GM18519 (cell line): ENCODE data around the gene CBFA2T2.
"Not testable (repeated sequence)": the region's sequence is repeated elsewhere in the genome, so short reads cannot be mapped to it uniquely, and the experiment has no call there.

ENCODE experiments used
- ATAC-seq: cut with Tn5 transposase; IDR thresholded peaks from one replicate; pipeline ENCODE4 v1.9.1; 2021; ENCODE audit warnings: mild to moderate bottlenecking, moderate library complexity; ENCODE audit not compliant: unreplicated experiment, low FRiP score

Gene CBFA2T2

DNA sequence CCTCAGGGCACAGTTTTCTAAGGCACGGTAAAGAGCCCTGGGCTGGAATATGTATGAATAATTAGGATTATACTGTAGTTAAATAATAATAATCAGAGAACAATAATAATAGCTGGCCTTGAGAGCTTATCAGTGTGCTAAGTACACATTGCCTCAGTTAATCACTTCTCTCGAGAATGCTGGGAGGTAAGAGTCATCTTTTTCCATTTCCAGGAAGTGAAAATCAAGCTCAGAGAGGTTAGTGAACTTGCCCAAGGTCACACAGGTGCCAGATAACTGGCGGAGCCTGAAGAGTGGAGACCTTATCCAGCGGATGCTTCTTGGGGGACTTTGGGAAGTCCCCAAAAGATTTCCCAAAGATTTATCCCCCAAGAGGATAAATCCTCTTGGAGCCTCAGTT is 19.4 kb upstream of the CBFA2T2 start:
- no peak for ATAC-seq

GRCh38 chr20:33470866-33471265 is 19.0 kb upstream of the CBFA2T2 start:
- no peak for ATAC-seq

DNA sequence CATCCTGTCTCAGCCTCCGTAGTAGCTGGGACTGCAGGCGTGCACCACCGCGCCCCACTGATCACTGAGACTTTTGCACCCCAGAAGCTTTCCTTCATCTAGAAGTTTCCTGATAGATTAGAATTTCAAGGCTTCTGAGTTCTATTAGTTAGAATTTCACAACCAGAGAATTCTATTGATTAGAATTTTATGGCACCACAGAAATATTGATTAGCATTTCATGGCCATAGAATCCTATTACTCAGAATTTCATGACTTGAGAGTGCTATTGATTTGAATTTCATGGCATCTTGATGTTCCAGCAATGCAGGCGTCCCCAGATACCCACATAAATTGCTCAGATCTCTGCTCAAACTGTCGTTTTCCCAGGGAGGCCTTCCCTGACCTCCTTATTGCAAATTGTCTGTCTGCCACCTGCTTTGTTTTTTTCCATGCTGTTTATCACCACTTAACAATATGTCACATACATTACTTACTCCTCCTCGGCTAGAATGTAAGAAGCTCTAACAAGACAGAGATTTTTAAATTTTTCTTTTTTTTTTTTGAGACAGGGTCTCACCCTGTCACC is 16.9 kb upstream of the CBFA2T2 start:
- ATAC-seq: no peak

DNA sequence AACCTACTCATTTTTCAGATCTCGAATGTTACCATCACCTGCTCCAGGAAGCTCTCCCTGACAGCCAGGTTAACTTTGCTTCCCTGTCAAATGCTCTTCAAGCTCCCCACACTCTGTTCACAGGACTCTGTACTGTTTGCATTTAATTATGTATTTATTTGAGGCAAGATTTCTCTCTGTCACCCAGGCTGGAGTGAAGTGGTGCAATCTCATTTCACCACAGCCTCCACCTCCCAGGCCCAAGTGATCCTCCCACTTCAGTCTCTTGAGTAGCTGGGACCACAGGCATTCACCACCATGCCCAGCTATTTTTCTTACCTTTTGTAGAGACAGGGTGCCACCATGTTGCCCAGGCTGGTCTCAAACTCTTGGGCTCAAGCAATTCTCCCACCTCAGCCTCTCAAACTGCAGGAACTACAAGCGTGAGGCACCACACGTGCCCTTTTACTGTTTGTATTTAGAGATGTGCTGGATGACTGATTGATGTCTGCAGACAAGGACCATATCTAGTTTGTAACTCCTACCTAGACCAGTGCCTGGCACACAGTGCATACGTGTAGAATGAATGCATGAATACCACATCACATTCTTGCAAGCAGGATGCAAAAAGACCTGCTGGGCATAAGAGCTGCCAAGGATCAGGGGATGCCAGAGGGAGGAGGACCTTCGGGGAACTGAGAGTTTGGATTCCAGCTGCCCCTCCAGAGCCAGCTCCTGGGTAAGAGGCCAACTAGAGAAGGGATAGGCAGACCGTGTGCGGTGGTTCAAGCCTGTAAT is 15.6 kb upstream of the CBFA2T2 start:
- no peak for ATAC-seq

DNA sequence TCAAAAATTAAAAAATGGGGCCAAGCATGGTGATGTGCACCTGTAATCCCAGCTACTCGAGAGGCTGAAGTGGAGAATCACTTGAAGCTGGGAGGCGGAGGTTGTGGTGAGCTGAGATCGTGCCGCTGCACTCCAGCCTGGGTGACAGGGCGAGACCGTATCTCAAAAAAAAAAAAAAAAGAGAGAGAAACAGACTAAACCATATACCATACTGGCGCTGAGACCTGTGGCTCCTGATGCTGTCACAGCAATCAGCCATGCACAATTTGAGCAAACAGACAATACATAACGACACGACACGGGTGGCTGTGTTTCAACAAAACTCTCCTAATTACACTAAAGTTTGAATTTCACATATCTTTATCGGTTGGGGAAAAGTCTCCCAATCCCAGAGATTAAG is 14.9 kb upstream of the CBFA2T2 start:
- ATAC-seq: no peak

GRCh38 chr20:33475381-33476152 is 14.3 kb upstream of the CBFA2T2 start:
- ATAC-seq: no peak

DNA sequence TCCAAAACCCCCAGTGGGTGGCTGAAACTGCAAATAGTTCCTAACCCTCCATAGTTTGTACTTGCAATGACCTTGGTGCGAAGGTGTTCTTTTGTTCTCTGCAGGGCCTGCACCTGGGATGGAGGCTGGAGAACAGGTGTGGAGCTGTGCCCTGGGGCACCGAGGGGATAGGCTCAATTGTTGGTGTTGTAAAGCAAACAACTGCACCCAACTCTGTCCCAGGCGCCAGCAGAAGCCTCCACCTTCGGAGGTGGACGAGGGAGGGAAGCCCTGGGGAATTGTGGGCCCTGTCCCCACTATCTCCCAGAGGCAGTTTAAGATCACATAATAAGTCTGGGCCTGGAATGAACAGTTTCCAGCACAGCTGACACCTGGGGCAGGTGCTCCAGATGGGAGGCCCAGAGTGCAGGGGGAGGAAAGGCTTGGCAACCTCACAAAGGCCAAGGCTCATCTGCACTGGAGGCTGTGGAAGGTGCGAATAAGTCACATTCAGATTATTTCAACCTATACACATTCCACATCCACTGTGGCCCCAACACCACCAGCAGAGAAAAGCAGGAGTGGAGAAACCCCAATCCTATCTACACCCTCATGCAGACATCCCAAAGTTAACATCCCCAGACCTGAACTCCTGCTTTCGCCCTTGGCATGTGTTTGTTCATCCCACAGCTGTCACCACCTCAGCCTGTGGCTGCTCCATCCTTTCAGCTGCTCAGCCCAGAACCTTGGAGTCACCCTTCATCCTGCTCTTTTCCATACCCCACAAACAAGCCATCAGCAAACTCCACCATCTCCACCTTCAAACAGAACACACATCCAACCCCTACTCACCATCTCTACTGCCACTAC is 12.3 kb upstream of the CBFA2T2 start:
- ATAC-seq: no peak

GRCh38 chr20:33480048-33480447 is 9.8 kb upstream of the CBFA2T2 start:
- ATAC-seq: no peak

- ATAC-seq: no peak
These were observed 8.4 kb upstream of the CBFA2T2 start for GRCh38 chr20:33481431-33481941.

DNA sequence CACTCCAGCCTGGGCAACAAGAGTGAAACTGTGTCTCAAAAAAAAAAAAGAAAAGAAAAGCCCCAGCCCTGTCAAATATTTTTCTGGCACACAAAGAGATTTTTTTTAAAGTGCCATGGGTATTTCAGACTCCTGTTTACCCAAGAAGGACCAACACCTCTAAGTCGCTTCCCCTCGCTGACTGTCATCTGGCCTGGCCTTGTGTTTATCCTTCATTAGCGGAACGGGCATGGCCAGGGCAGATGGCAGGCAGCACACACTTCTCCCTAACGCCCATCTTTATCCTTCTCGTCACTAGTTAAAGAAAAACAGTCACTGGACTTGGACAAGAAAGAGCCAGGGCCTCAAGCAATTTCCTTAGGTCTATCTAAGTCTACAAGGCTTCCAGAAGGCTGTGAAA is 7.3 kb upstream of the CBFA2T2 start:
- ATAC-seq: no peak

DNA sequence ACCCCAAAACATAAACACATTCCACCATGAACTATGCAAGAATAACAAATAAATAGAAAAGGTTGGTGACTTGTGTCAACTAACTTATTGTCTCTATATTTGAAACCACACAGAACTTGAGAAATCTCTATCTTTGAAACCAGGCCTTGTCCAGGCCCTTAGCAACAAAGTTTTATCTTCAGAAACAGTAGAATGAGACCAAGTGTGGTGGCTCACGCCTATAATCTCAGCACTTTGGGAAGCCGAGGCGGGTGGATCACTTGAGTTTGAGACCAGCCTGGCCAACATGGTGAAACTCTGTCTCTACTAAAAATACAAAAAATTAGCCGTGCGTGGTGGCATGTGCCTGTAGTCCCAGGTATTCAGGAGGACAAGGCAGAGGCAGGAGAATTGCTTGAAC is 6.7 kb upstream of the CBFA2T2 start:
- ATAC-seq: not testable (repeated sequence)

DNA sequence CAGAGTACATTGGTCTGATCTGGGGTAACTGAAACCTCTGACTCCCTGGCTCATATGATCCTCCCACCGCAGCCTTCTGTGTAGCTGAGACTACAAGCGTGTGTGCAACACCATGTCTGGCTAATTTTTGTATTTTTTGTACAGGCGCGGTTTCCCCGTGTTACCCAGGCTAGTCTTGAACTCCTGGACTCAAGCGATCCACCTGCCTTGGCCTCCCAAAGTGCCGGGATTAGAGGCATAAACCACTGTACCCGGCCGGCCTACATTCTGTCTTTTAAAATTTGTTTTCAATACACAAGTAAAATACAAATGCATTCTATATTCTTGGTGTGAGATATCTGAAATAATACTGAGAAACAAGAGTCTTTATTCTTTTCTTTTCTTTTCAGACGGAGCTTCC is 1.7 kb upstream of the CBFA2T2 start:
- ATAC-seq: no peak

DNA sequence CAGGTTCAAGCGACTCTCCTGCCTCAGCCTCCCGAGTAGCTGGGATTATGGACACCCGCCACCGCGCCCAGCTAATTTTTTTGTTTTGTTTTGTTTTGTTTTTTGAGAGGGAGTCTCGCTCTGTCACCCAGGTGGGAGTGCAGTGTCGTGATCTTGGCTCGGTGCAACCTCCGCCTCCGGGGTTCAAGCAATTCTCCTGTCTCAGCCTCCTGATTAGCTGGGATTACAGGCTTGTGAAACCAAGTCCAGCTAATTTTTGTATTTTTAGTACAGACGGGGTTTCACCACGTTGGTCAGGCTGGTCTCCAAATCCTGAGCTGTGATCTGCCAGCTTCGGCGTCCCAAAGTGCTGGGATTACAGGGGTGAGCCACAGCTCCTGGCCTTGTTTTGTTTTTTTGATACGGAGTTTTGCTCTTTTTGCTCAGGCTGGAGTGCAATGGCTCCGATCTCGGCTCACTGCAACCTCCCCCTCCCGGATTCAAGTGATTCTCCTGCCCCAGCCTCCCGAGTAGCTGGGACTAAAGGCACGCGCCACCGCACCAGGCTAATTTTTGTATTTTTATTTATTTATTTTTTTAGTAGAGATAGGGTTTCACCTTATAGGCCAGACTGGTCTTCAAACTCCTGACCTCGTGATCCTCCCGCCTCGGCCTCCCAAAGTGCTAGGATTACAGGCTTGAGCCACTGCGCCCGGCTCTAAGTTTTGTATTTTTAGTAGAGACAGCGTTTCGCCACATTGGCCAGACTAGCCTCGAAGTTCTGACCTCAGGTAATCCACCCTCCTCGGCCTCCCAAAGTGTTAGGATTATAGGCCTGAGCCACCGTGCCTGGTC is 1.0 kb upstream of the CBFA2T2 start:
- not testable (repeated sequence) for ATAC-seq

DNA sequence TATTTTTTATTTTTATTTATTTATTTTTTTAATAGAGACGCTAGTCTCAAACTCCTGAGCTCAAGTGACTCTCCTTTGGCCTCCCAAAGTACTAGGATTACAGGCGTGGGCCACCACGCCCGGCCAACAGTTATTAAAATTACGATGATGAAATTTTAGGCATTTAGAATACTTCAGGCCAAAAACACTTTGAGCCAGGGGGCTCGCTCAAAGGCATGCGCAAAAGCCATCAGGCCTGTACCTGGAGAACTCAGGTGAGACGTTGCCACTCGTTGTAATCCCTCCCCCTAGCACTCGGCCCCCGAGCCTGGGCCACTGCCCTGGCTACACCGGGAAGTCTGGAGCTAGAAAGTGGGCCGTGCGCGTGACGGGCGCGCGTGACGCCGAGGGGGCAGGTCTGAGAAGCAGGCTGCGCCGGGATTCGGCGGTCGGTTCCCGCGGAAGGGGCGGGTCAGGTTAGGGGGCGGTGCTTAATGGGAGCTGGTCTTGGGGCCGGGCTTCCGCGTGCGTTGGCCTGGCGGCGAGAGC is 337 bp upstream of the CBFA2T2 start:
- ATAC-seq: peak; percentile 73

DNA sequence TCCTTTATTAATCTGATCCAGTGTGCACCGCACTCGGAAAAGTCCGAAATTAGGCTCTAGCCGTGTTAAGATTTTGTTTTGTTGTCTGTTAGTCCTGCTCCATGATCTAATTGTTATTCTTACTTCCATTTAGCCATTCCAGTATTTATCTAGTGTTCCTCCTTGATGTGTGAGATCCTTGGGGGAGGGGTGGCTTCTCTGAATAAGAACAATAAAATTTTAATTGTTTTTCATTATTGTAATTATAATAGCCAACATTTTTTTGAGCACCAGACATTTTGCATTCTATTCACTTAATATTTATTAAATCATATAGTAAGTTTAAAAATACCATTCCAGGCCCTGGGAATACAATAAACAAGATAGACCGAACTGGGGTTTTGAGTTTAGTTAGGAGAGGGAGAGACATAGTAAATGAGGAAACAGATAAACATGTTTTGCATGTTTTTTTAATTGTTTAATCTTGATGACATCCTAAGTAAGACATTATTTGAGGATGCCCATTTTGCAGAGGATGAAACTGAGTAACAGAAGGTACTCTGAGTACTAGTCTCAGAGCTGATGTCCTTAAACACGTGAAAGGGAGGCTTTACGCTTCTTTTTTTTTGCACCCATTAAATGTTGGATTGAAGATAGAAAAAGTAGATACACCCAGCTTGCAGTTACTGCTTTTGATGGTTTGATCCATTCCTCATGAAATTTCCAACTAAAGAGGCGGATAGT is 1.2 kb downstream of the CBFA2T2 start:
- no peak for ATAC-seq

DNA sequence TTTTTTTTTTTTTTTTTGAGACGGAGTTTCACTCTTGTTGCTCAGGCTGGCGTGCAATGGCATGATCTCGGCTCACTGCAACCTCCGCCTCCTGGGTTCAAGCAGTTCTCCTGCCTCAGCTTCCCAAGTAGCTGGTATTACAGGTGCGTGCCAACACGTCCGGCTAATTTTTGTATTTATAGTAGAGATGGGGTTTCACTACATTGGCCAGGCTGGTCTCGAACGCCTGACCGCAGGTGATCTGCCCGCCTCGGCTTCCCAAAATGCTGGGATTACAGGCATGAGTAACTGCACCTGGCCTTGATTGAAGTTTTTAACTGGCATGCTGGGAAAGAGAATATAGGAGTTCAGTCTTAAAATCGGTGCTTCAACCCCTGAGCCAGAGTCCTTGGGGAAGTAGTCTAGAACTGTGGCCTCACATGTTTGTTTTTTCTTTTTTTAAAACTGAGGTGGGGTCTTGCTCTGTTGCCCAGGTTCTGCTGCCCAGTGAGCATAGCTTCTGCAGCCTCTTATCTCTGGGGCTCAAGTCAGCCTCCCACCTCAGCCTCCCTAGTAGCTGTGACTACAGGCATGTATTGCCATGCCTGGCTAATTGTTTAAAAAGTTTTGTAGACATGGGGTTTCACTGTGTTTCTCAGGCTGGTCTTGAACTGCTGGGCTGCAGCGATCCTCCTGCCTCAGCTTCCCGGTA is 3.3 kb downstream of the CBFA2T2 start:
- ATAC-seq: no peak

DNA sequence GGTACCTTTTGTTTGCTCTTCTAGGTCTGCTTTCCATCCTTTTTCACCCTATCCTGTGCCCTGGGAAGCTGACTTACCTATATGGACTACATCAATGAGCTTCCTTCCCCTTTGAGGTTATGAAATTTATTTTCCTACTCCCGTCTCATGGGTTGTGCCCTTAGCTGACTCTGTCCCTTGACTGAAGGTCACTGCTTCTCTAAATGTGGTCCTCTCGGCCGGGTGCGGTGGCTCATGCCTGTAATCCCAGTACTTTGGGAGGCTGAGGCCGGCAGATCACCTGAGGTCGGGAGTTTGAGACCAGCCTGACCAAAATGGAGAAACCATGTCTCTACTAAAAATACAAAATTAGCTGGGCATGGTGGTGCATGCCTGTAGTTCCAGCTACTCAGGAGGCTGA is 6.9 kb downstream of the CBFA2T2 start:
- not testable (repeated sequence) for ATAC-seq

DNA sequence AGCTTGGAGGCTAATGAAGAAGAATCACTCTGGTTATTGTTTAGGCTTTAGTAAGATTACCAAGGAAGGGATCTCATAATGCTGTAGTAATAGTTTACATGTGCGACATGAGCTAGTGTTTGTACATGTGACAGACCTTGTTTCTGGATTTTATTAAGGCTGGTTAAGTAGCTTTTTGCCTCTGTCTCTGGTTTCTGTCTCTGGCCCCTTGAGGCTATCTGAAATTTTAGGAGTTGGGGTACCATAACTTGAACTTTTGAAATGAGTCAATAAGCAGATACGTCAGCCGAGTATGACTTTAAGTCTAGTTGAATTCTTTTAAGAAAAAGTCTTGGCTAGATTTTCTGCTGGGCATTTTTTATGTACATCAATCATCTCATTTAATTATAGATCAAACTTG is 9.5 kb downstream of the CBFA2T2 start:
- no peak for ATAC-seq
